BJ (cell line): ENCODE data around the gene ANKRD50. TPM values are rescaled to one million over a fixed set of nuclear protein-coding genes. Genes with fewer than 3 reads are reported as not detected.

ENCODE experiments used
- CTCF ChIA-PET: fragments of 350-600 bp; formaldehyde crosslinking; extraction: SDS; loops from one replicate; lab custom pipeline; 2021; ENCODE audit warnings: antibody characterized with exemption, inconsistent platforms; lab: Yijun Ruan, JAX
- POLR2A ChIA-PET: fragments of 300-600 bp; sonication (Branson Sonifier 250); formaldehyde crosslinking; extraction: SDS; loops from one replicate; lab custom pipeline; 2021; ENCODE audit warnings: antibody characterized with exemption; lab: Charles Lee
- DNase-seq: peaks from one replicate; pipeline ENCODE4 v3.0.0-alpha.2; 2011; ENCODE audit warnings: low read depth
- H3K27me3 ChIP-seq: 2 replicates; pipeline ENCODE4 v1.6.0; 2011; ENCODE audit warnings: low read length; ENCODE audit not compliant: control insufficient read depth, insufficient read depth
- H3K36me3 ChIP-seq: 2 replicates; pipeline ENCODE4 v1.5.1; 2011; ENCODE audit warnings: low read length; ENCODE audit not compliant: control insufficient read depth, insufficient read depth
- H3K4me3 ChIP-seq: 2 replicates; pipeline ENCODE4 v1.5.1; 2011; ENCODE audit warnings: low read depth, mild to moderate bottlenecking, control low read depth, low read length
- CTCF ChIP-seq: IDR thresholded peaks from 2 replicates; pipeline ENCODE4 v1.5.1; 2011; ENCODE audit warnings: low read depth, mild to moderate bottlenecking, control low read depth, inconsistent platforms, low read length, moderate library complexity; ENCODE audit not compliant: insufficient read depth
- polyA plus RNA-seq: library from polyadenylated mRNA; depleted of rRNA; stranded (reverse); fragments of >200 nt; gene quantifications from 2 replicates; pipeline ENCODE4 v1.2.3, GENCODE V29; 2011

Gene ANKRD50
- polyA plus RNA-seq, 1 experiment, result 6.5 TPM

- ChIA-PET CTCF (interaction anchor here (0.7 to 1.3 kb wide), 2 partner anchors 10 to 26 kb away, joined by 3 read pairs; partner anchors contain the start of gene ANKRD50), POLR2A (no interaction called here)
- no peak overlapping the region for H3K4me3 ChIP-seq
- H3K36me3 ChIP-seq, result no peaks in the 10 kb centered on the region
- TF ChIP-seq CTCF, result no peak
- H3K27me3 ChIP-seq, result no peaks in the 10 kb centered on the region
- no peak for DNase-seq
These were observed 26.5 kb upstream of the ANKRD50 start for GRCh38 chr4:124738994-124739393.

- Histone ChIP-seq H3K36me3 (no peaks in the 10 kb centered on the region), H3K4me3 (no peak overlapping the region), H3K27me3 (no peaks in the 10 kb centered on the region)
- TF ChIP-seq CTCF, result no peak
- ChIA-PET CTCF (no interaction called here), POLR2A (no interaction called here)
- no peak for DNase-seq
These were observed 25.1 kb upstream of the ANKRD50 start for GRCh38 chr4:124737619-124738018.

- no peak for DNase-seq
- Histone ChIP-seq H3K36me3 (no peaks in the 10 kb centered on the region), H3K4me3 (no peak overlapping the region), H3K27me3 (no peaks in the 10 kb centered on the region)
- ChIA-PET POLR2A (no interaction called here), CTCF (no interaction called here)
- TF ChIP-seq CTCF, result no peak
These were observed 24.0 kb upstream of the ANKRD50 start for GRCh38 chr4:124736526-124736925.

GRCh38 chr4:124727331-124727890 lies 14.9 kb upstream of the ANKRD50 start:
- DNase-seq, result no peak
- POLR2A ChIA-PET, result no interaction called here
- TF ChIP-seq CTCF, result no peak
- Histone ChIP-seq H3K27me3 (no peaks in the 10 kb centered on the region), H3K36me3 (no peaks in the 10 kb centered on the region), H3K4me3 (no peak overlapping the region)
- CTCF ChIA-PET, result no interaction called here

GRCh38 chr4:124726269-124726668 lies 13.7 kb upstream of the ANKRD50 start:
- no peak overlapping the region for H3K4me3 ChIP-seq
- H3K27me3 ChIP-seq, result no peaks in the 10 kb centered on the region
- CTCF ChIA-PET, result interaction anchor here (0.9 kb wide), 1 partner anchor 254 kb away, joined by 3 read pairs; no protein-coding TSS in a partner anchor
- POLR2A ChIA-PET, result no interaction called here
- no peaks in the 10 kb centered on the region for H3K36me3 ChIP-seq
- DNase-seq, result no peak
- no peak for TF ChIP-seq CTCF
